ENCODE data around the gene LRRFIP2.

DNA sequence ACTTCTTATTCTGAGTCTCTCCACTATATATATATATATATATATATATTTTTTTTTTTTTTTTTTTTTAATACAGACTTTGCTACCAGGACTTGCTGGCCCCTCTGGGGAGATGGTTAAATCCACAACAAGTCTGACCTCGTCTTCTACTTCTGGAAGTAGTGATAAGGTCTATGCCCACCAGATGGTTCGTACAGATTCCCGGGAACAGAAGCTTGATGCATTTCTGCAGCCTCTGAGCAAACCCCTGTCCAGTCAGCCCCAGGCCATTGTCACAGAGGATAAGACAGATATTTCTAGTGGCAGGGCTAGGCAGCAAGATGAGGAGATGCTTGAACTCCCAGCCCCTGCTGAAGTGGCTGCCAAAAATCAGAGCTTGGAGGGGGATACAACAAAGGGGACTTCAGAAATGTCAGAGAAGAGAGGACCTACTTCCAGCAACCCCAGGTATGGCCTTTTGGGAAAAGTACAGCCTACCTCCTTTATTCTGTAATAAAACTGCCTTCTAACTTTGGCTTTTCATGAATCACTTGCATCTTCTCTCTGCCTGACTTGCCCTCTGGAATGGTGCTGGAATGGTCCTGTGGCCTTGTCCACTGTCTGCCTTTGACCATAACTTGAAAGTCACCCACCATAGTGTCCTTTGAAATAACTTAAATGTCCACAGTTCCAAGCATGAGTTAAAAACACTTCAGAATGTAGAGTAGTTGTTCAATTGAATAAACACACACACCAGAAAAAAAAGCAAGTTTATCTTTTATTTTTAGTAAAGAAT, 148.6 kb downstream of the LRRFIP2 start:
- TF ChIP-seq, protein P1, sequence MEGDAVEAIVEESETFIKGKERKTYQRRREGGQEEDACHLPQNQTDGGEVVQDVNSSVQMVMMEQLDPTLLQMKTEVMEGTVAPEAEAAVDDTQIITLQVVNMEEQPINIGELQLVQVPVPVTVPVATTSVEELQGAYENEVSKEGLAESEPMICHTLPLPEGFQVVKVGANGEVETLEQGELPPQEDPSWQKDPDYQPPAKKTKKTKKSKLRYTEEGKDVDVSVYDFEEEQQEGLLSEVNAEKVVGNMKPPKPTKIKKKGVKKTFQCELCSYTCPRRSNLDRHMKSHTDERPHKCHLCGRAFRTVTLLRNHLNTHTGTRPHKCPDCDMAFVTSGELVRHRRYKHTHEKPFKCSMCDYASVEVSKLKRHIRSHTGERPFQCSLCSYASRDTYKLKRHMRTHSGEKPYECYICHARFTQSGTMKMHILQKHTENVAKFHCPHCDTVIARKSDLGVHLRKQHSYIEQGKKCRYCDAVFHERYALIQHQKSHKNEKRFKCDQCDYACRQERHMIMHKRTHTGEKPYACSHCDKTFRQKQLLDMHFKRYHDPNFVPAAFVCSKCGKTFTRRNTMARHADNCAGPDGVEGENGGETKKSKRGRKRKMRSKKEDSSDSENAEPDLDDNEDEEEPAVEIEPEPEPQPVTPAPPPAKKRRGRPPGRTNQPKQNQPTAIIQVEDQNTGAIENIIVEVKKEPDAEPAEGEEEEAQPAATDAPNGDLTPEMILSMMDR (IDR thresholded peaks at IDR 0.05 in 4 of 5, conservative IDR thresholded peaks at IDR 0.05 in 1 of 5): no peak
- TF ChIP-seq POLR2A (IDR thresholded peaks at IDR 0.05): no peak

All from gastrocnemius medialis (tissue), 4 donors.